Measurements from ENCODE around the gene CACUL1. TPM values are rescaled to one million over a fixed set of nuclear protein-coding genes. Genes with fewer than 3 reads are reported as not detected.

CACUL1 gene
- total and polyA plus RNA-seq, 2 of the 13 experiments (the other 11 are each of a cell fraction or from before 2014, with no cell fraction given): 14.2 to 31.0 TPM

GRCh38 chr10:118754556-118755423 is at the start of gene CACUL1 (continued):
- TF ChIP-seq GRHL1 (CRISPR knock-in tag; conservative IDR thresholded peaks at IDR 0.05): no peak
- no peak; the same call in 1 of the 2 replicates for TF ChIP-seq FOXC1 (CRISPR knock-in tag; IDR thresholded peaks at IDR 0.05; ENCODE audit: borderline replicate concordance)
- peak; percentile 90 for TF ChIP-seq SAP130 (CRISPR knock-in tag; IDR thresholded peaks at IDR 0.05; ENCODE audit: low read depth)
- TF ChIP-seq ARHGAP35 (CRISPR knock-in tag; IDR thresholded peaks at IDR 0.05; ENCODE audit: borderline replicate concordance): peak; percentile 73; the same call in 1 of the 2 replicates
- TF ChIP-seq PHF5A (CRISPR knock-in tag; IDR thresholded peaks at IDR 0.05; ENCODE audit: low read depth, unreplicated experiment): no peak
- peak; percentile 78; the same call in 1 of the 2 replicates for TF ChIP-seq ZNF775 (CRISPR knock-in tag; IDR thresholded peaks at IDR 0.05; ENCODE audit: borderline replicate concordance)
- peak; percentile 90 for TF ChIP-seq HOXA5 (CRISPR knock-in tag; IDR thresholded peaks at IDR 0.05)
- no peak; the same call in 1 of the 2 replicates for TF ChIP-seq ZNF180 (CRISPR knock-in tag; IDR thresholded peaks at IDR 0.05; ENCODE audit: borderline replicate concordance, low read depth)
- no peak for TF ChIP-seq PRMT3 (CRISPR knock-in tag; IDR thresholded peaks at IDR 0.05; ENCODE audit: borderline replicate concordance, low read depth)
- no peak for TF ChIP-seq TCF7L2 (IDR thresholded peaks at IDR 0.05; ENCODE audit: low read depth, low read length)
- no peak for TF ChIP-seq SSRP1 (CRISPR knock-in tag; IDR thresholded peaks at IDR 0.05)
- TF ChIP-seq ZNF337 (CRISPR knock-in tag; IDR thresholded peaks at IDR 0.05; ENCODE audit: borderline replicate concordance, low read depth): no peak
- no peak; the same call in 1 of the 2 replicates for TF ChIP-seq RELA (CRISPR knock-in tag; IDR thresholded peaks at IDR 0.05)
- TF ChIP-seq ZNF350 (CRISPR knock-in tag; IDR thresholded peaks at IDR 0.05; ENCODE audit: borderline replicate concordance, low read depth): peak; percentile 40; the same call in 1 of the 2 replicates
- TF ChIP-seq ZNF484 (CRISPR knock-in tag; IDR thresholded peaks at IDR 0.05; ENCODE audit: borderline replicate concordance, low read depth): no peak
- no peak for TF ChIP-seq CEBPB (IDR thresholded peaks at IDR 0.05; ENCODE audit: borderline replicate concordance, low read depth, low read length)
- TF ChIP-seq ZNF18 (CRISPR knock-in tag; IDR thresholded peaks at IDR 0.05; ENCODE audit: insufficient replicate concordance): no peak
- no peak; the same call in 1 of the 2 replicates for TF ChIP-seq HNF4G (IDR thresholded peaks at IDR 0.05; ENCODE audit: borderline replicate concordance, low read depth, low read length)
- TF ChIP-seq HNF4G (CRISPR knock-in tag; IDR thresholded peaks at IDR 0.05; ENCODE audit: borderline replicate concordance, low read depth): no peak
- no peak for TF ChIP-seq ZBTB21 (CRISPR knock-in tag; IDR thresholded peaks at IDR 0.05)
- TF ChIP-seq PITX1 (CRISPR knock-in tag; IDR thresholded peaks at IDR 0.05): no peak; the same call in 1 of the 2 replicates
- 0 out of 2 replicates have a peak, but pooled peaks have one; percentile 20 for TF ChIP-seq ZNF329 (CRISPR knock-in tag; IDR thresholded peaks at IDR 0.05; ENCODE audit: low read depth)
- TF ChIP-seq MIER2 (CRISPR knock-in tag; IDR thresholded peaks at IDR 0.05): no peak
- TF ChIP-seq SOX6 (IDR thresholded peaks at IDR 0.05): no peak
- TF ChIP-seq SOX6 (CRISPR knock-in tag; IDR thresholded peaks at IDR 0.05): peak; percentile 80

Measured in HepG2 (cell line).